Fibroblast of lung (primary cell): ENCODE results near the gene FSTL4. TPM values are rescaled to one million over a fixed set of nuclear protein-coding genes. Genes with fewer than 3 reads are reported as not detected.

Experiments used
- DNase-seq, 2 donors: peaks; one replicate each; pipeline versions ENCODE4 v3.0.0 to v3.0.0-alpha.2; 2010; ENCODE audit warnings: low read depth in 2 of 2
- H2AFZ ChIP-seq: 2 replicates; pipeline ENCODE4 v1.5.1; 2012; ENCODE audit warnings: low read length, control low read depth, inconsistent platforms
- H3K27ac ChIP-seq: 2 replicates; pipeline ENCODE4 v1.5.1; 2011; ENCODE audit warnings: low read length, control low read depth; ENCODE audit not compliant: insufficient read depth
- H3K27me3 ChIP-seq: 2 replicates; pipeline ENCODE4 v1.5.1; 2011; ENCODE audit warnings: mild to moderate bottlenecking, low read length; ENCODE audit not compliant: control insufficient read depth, insufficient read depth
- H3K36me3 ChIP-seq: 2 replicates; pipeline ENCODE4 v1.5.1; 2011; ENCODE audit warnings: low read length; ENCODE audit not compliant: control insufficient read depth, insufficient read depth
- H3K4me1 ChIP-seq: 2 replicates; pipeline ENCODE4 v1.5.1; 2011; ENCODE audit warnings: low read length; ENCODE audit not compliant: control insufficient read depth, insufficient read depth; ENCODE audit errors: extremely low read depth
- H3K4me2 ChIP-seq: 2 replicates; pipeline ENCODE4 v1.5.1; 2011; ENCODE audit warnings: low read length, control low read depth; ENCODE audit not compliant: insufficient read depth; ENCODE audit errors: extremely low read depth
- H3K4me3 ChIP-seq, 4 experiments: fragments of 200-600 bp in 1 of 4; sonication (generic) in 1 of 4; replicated peaks in 1 of 4; 2 replicates each; pipeline ENCODE4 v1.5.1; 2011 to 2016; ENCODE audit warnings: low read length in 4 of 4, low read depth in 3 of 4, mild to moderate bottlenecking in 3 of 4, control low read depth in 2 of 4, inconsistent platforms in 1 of 4, mixed read lengths in 1 of 4; ENCODE audit not compliant: insufficient read depth in 1 of 4; ENCODE audit errors: control extremely low read depth in 1 of 4
- H3K79me2 ChIP-seq: 2 replicates; pipeline ENCODE4 v1.5.1; 2012; ENCODE audit warnings: mild to moderate bottlenecking, low read length, inconsistent platforms; ENCODE audit not compliant: control insufficient read depth, insufficient read depth
- H3K9ac ChIP-seq: 2 replicates; pipeline ENCODE4 v1.5.1; 2011; ENCODE audit warnings: mild to moderate bottlenecking, low read length, control low read depth; ENCODE audit not compliant: insufficient read depth
- H3K9me3 ChIP-seq: 2 replicates; pipeline ENCODE4 v1.5.1; 2012; ENCODE audit warnings: low read depth, low read length; ENCODE audit not compliant: control insufficient read depth, insufficient read depth
- H4K20me1 ChIP-seq: 2 replicates; pipeline ENCODE4 v1.5.1; 2011; ENCODE audit warnings: low read length; ENCODE audit not compliant: control insufficient read depth, insufficient read depth; ENCODE audit errors: extremely low read depth
- EZH2 ChIP-seq: IDR thresholded peaks from 2 replicates; pipeline ENCODE4 v1.5.1; 2012; ENCODE audit warnings: low read length, control low read depth, mild to moderate bottlenecking; ENCODE audit errors: missing control alignments
- polyA plus RNA-seq, 2 donors: library from polyadenylated mRNA; depleted of rRNA in 1 of 2; stranded (reverse) in 1 of 2; unstranded in 1 of 2; fragments of >200 nt; gene quantifications; 2 replicates each; pipeline ENCODE4 v1.2.1, GENCODE V29; 2011 to 2012; ENCODE audit warnings: missing spikeins in 1 of 2
- total RNA-seq: library from RNA; depleted of rRNA; stranded (reverse); fragments of >200 nt; gene quantifications from 2 replicates; pipeline ENCODE4 v1.2.1, GENCODE V29; 2014
- TF ChIP-seq, protein P1 (sequence below), 2 donors: IDR thresholded peaks in 1 of 2; conservative IDR thresholded peaks in 1 of 2; 1 replicate in 1 of 2; 2 replicates in 1 of 2; pipeline ENCODE4 v1.5.1; 2011 to 2012; ENCODE audit warnings: low read length in 2 of 2, control low read depth in 1 of 2, inconsistent platforms in 1 of 2, low read depth in 1 of 2, mild to moderate bottlenecking in 1 of 2

FSTL4 gene
- total and polyA plus RNA-seq, 2 donors (not counting 1 experiment from before 2014, with no cell fraction given), result 0.17 to 0.33 TPM

DNA sequence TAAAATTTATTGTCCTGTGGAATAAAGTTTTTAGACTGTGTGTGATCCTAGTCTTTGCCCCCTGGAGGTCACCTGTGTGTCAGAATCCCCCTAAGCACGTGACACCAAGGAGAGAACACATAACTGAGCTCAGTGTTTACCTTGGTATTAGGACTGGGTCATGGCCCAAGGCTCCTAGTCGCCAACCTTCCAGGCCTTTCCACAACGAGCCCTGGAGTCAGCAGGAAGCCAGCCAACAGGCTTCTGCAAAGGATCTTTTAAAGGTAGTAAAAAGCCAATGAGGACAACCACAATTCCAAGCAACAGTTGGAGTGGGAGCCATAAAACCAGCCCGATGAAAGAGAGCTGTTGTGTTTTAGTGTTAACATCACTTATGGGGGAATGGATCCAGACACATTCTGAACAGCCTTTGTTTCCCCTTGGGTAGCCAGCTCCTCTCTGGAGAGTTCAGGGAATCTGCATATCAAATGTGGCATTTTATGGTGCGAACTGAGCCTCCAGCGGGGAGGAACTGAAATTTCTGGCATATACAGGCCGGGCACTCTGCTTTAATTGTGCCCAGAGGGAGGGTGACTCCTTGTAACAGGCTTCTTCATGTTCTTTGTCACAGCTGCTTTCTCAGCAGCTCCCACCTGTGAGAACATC is 239.9 kb downstream of the FSTL4 start:
- no peak overlapping the region for H3K4me3 ChIP-seq
- H3K36me3 ChIP-seq, result no peaks in the 10 kb centered on the region
- H3K9me3 ChIP-seq, result no peaks in the 10 kb centered on the region
- no peak overlapping the region for H3K4me2 ChIP-seq
- TF ChIP-seq EZH2, result no peak
- TF ChIP-seq, protein P1, sequence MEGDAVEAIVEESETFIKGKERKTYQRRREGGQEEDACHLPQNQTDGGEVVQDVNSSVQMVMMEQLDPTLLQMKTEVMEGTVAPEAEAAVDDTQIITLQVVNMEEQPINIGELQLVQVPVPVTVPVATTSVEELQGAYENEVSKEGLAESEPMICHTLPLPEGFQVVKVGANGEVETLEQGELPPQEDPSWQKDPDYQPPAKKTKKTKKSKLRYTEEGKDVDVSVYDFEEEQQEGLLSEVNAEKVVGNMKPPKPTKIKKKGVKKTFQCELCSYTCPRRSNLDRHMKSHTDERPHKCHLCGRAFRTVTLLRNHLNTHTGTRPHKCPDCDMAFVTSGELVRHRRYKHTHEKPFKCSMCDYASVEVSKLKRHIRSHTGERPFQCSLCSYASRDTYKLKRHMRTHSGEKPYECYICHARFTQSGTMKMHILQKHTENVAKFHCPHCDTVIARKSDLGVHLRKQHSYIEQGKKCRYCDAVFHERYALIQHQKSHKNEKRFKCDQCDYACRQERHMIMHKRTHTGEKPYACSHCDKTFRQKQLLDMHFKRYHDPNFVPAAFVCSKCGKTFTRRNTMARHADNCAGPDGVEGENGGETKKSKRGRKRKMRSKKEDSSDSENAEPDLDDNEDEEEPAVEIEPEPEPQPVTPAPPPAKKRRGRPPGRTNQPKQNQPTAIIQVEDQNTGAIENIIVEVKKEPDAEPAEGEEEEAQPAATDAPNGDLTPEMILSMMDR (conservative IDR thresholded peaks at IDR 0.05 in 1 of 2, IDR thresholded peaks at IDR 0.05 in 1 of 2; ENCODE audit: low read depth in 1 of 2, low read length in 2 of 2), result no peak
- no peak overlapping the region for H2AFZ ChIP-seq
- no peaks in the 10 kb centered on the region for H3K27me3 ChIP-seq
- H3K27ac ChIP-seq, result no peak overlapping the region
- H3K79me2 ChIP-seq, result no peaks in the 10 kb centered on the region
- no peak overlapping the region for H3K9ac ChIP-seq
- no peaks in the 10 kb centered on the region for H3K4me1 ChIP-seq
- no peak for DNase-seq
- H4K20me1 ChIP-seq, result no peaks in the 10 kb centered on the region

DNA sequence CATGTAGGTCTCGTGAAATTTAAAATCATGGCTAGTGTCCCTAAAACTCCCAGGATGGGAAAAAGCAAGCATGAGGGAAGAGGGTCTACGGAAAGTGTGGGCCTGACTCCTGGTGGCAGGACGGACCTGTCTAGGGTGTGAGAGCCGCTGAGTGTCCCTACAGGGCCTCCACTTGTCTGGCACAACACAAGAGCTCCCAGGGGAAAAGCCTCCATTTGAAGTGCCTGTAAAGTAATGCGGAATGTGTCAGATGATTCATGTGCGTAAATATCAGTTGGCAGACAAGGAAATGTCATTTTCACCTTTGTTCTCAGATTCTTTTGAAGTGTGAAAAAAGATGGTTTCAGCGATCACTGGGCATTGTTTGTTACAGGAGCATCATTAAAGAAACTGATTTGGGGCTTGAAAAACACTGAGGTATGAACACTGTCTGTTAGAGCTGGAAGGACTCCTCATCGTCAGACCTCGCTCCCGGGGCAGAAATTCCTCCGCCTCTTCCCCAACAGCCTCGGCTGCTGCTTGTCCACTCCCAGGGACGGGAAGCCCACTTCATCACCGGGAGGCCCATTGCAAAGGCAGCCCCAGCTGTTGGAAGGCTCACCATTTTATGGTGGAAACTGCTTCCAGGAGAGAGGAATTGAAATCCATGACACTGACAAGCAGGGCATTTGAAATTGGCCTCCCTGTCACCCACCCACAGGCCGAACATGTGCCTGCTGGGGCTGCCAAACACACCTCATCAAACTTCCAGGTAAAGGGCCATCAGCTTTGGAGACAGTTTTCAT is 240.8 kb downstream of the FSTL4 start:
- Histone ChIP-seq H3K4me3 (no peak overlapping the region), H3K9ac (no peak overlapping the region), H2AFZ (no peak overlapping the region), H3K27me3 (peaks cover 3% of the 10 kb centered on the region), H3K36me3 (no peaks in the 10 kb centered on the region), H3K9me3 (no peaks in the 10 kb centered on the region), H4K20me1 (no peaks in the 10 kb centered on the region), H3K79me2 (no peaks in the 10 kb centered on the region), H3K4me1 (no peaks in the 10 kb centered on the region), H3K27ac (no peak overlapping the region), H3K4me2 (no peak overlapping the region)
- DNase-seq, result no peak
- no peak for TF ChIP-seq EZH2
- TF ChIP-seq, protein P1 (conservative IDR thresholded peaks at IDR 0.05 in 1 of 2, IDR thresholded peaks at IDR 0.05 in 1 of 2; ENCODE audit: low read depth in 1 of 2, low read length in 2 of 2), result no peak

DNA sequence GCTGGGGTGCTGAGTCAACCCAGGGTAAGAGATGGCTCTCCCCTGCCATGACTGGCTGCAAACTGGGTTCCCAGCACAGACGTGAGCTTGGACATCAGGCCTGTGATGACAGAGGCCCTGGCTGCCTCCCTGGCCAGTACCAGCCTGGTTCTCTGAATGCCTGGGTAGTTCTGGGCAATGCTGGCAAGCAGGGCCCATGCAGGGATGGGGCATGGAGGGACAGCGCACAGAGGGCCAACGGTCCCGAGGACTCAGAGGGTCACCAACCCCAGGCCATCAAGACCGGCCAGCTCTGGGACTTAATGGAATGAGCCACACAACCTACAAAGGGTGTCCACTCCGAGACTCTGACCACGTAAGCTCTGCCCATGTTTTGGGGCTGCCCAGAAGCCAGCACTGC is 241.4 kb downstream of the FSTL4 start:
- TF ChIP-seq, protein P1 (conservative IDR thresholded peaks at IDR 0.05 in 1 of 2, IDR thresholded peaks at IDR 0.05 in 1 of 2; ENCODE audit: low read depth in 1 of 2, low read length in 2 of 2), result no peak
- no peak for TF ChIP-seq EZH2
- Histone ChIP-seq H3K4me3 (no peak overlapping the region), H3K9ac (no peak overlapping the region), H3K79me2 (no peaks in the 10 kb centered on the region), H3K27ac (no peak overlapping the region), H3K27me3 (peaks cover 3% of the 10 kb centered on the region), H3K4me2 (no peak overlapping the region), H4K20me1 (no peaks in the 10 kb centered on the region), H3K36me3 (no peaks in the 10 kb centered on the region), H3K9me3 (no peaks in the 10 kb centered on the region), H2AFZ (no peak overlapping the region), H3K4me1 (no peaks in the 10 kb centered on the region)
- DNase-seq, result no peak
